ENCODE data around the gene MTG2.

The MTG2 gene, protein sequence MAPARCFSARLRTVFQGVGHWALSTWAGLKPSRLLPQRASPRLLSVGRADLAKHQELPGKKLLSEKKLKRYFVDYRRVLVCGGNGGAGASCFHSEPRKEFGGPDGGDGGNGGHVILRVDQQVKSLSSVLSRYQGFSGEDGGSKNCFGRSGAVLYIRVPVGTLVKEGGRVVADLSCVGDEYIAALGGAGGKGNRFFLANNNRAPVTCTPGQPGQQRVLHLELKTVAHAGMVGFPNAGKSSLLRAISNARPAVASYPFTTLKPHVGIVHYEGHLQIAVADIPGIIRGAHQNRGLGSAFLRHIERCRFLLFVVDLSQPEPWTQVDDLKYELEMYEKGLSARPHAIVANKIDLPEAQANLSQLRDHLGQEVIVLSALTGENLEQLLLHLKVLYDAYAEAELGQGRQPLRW

DNA sequence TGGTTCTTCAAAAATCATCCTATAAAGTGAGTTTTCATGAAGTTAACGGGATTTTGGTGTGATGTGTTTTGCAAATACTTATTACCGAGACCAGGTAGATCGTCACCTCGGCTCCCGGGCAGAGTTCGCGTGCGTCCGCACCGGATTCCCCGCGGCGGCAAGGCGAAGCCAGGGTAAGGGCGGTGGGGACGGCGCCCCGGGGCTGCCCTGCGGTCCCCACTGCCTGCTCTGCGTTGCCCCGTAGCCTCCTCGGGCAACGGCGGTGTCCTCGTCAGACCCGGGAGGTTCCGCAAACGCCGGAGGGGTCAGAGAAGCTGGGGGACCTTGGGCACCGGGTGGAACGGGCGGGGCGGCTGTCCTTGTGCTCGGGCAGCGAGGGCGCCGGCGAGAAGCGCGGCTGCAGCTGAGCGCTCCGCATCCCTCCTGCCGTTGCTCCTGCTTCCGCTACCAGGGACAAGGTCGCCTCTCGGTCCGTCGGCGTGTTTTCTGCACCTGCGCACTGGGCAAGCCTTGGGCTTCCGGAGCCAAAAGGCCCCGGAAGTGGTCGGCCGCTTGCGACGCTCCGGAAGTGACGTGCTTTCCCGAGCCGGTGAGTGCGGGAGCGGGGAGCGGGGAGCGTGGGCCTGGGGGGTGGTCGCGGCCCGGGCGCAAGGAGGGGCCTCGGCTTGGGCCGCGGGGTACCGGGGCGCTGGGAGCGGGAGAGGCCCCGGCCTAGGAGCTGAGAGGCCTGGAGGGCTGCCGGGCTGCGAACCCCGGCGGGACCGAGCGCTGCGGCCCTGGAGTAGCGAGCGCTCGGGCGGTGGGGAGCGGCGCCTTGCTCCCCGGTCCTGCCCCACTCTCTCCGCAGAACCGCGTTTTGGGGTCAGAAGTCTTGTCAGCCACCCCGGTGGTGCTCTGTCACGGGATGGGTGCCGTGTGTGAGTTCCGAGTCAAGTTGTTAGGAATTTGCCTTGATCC, at the start of gene MTG2:
Gene MTG2, plus strand, starts transcription at position 560 of the 957 bp plus-strand sequence. CDS start 10,393 bp downstream, outside the sequence.
- DNase-seq (ENCODE audit: low read depth in 4 of 4, low spot score in 1 of 4) = peak; percentile 84 to 92 (median 90)

DNA sequence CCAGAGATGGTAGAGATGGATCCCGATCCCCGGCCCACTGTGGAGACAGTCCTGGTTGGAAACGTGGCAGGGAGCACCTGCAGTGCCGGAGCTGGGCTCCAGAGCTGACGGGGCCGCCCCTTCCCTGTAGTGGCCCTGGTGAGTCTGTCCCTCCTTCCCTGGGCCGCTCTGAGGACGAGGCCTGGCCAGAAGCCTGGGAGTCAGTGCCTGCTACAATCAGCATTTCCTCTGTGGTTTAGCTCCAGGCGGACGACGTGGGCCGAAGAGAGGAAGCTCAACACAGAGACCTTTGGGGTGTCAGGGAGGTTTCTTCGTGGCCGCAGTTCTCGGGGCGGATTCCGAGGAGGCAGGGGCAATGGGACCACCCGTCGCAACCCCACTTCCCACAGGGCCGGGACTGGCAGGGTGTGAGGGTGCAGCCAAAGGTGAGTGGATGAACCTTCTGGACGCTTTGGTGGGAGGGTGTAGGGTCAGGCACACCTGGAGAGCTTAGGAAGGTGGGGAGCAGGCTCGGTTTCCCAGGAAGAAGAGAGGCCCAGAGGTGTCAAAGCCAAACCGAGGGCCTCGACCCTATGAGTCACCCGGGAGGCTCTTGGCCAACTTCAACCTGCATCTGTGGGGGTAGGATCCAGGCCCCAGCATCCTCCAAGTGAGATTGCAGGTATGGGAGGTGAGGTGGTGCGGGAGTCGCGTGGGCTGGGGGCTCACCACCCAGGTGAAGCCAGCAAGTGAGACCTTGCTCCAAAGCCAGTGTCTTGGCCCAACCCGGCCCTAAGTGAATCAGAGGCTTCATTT, 49.6 kb upstream of the MTG2 start:
- DNase-seq (ENCODE audit: low read depth in 4 of 4, low spot score in 1 of 4) = no peak

DNA sequence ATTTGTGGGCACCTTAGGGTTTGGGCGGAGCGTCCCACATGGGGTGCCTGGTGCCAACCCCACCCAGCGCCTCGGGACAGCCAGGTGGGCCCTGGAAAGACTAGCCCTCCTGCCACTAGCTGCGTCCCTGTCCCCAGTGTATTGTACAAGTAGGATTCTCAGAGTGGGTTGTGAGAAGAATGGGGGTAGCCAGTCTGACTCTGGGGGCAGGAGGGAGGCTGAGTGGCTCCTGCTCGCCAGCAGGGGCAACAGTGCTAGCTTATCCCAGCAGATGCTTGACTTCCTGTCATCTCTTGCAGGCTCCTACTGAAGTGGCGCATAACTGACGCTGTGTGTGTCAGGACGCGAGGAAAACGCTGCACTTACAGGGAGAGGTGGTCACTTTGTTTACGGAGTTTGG, 49.0 kb upstream of the MTG2 start:
- no peak for DNase-seq (ENCODE audit: low read depth in 4 of 4, low spot score in 1 of 4)

DNA sequence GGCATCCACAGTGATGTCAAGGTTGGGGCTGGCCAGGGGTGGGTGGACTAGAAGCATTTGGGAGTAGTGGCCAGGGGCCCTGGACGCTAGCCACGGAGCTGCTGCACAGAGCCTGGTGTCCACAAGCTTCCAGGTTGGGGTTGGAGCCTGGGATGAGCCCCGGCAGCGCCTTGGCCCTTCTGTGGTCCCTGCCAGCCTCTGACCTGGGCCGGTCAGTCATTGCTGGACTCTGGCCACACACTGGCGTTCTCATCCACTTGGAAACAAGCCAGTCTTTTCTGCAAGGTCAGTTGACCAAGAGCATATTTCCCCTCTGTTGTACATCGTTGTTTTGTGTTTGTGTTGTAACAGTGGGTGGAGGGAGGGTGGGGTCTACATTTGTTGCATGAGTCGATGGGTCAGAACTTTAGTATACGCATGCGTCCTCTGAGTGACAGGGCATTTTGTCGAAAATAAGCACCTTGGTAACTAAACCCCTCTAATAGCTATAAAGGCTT, 48.0 kb upstream of the MTG2 start:
- no peak for DNase-seq (ENCODE audit: low read depth in 4 of 4, low spot score in 1 of 4)

DNA sequence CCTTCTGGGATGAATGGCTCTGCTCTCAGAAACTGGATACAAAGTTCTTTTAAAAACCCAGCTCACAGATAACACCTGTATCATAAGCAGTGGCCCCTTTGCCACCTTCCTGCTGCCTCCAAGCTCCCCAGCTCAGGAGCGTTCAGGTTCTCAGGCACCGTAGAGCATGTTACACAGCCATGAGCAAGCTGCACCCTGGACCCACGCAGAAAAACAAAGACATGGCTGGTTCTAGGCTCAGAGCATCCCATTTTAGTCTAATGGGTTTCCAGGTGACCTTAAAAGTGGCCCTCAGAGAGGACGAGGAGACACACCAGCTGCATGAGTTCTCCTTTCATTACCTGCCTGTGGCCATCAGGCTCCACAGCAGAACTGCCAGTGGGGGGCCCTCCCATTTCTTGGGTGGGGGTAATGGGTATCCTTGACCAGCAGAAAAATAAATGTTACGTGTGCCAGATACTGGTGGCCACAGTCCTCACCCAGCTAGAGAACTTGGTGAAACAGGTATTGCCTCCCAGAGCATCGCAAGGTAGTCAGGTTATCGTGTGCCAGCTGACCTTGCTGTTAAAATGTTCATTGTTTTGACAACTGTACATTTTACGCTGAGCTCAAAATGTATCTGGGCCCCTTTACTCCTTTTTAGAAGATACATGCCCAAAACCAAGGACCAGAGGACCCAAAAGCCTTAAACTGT, 47.1 kb upstream of the MTG2 start:
- no peak for DNase-seq (ENCODE audit: low read depth in 4 of 4, low spot score in 1 of 4)

DNA sequence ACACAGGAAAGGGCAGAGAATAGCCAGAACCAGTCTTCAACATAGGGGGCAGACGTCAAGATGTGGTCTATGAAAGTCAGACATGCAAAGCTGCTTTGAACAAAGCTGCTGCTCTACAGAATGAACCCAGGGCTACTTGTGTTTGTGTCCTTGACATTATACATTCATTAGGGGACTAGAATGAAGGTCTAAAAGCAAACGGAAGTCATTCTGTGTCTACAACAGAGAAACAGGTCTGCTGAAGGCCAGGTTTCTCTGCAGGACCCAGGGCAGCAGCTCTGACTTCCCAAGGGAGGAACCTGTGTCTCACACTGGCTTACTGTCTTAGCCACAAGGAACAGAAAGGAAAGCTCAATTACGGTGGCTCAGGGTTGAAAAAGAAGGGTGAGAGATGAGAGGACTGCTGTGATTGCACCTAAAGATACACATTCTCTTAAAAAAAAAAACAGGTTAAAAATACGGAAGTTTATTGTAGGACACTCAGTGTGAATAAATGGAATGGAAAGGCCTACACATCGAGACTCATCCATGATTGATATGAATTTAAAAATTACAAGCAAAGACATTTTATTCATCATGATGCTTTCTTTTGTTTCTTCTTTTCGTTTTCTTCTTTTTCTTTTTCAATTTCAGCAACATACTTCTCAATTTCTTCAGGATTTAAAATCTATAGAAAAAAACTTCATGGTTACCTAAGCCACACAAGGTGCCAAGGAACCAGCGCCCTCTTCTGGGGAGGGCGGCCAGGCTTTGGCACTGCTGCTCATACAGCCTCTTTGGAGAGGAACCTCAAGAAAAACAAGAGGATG, 46.3 kb upstream of the MTG2 start:
- peak in 1 of 4 experiments; percentile 42 for DNase-seq (ENCODE audit: low read depth in 4 of 4, low spot score in 1 of 4)

DNA sequence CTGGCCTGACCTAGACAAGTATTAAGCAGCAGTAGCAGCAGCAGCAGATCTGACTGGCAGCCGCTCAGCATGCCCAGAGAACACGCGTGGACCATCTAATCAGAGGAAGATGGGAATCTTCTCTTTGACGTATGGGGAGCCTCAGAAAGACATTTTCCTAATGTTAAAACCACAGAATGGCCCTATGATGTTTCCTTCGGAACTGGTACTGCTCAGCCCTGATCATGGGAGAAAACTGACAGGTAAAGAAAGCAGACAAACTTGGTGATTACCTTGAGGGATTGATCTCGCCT, 45.8 kb upstream of the MTG2 start:
- DNase-seq (ENCODE audit: low read depth in 4 of 4, low spot score in 1 of 4) = no peak

DNA sequence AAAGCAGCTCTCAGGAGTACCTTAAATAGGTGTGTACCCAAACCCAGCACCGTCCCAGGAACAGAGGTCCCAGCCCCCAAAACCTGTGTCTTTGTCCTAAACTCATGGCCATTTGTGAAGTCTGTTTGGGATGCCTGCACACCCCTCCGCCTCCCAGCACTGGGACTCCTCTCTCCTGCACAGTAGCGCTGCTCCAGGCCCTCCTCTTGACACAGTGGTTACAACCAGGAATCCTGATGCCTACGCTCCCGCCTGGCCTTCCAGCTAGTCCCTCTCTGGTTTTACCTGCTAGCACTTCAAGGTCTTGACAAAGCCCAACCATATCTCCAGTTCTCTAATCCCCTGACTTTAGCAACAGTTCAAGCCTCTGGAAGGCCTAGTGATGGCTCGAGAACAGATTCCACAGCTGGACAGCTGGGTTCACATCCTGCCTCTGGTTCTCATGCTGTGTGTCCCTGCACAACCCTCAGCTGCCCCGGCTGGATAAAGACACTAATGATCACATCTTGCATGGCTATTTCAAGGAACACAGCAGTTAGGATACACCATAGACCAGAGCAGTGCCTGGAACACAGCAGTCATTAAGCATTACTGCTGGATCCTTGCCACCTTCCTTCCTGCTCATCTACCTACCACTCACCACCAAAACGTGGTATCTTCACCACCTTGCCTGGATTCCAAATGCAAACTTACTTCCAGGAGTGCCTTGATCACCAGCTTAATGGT, 45.2 kb upstream of the MTG2 start:
- DNase-seq (ENCODE audit: low read depth in 4 of 4, low spot score in 1 of 4) = no peak

DNA sequence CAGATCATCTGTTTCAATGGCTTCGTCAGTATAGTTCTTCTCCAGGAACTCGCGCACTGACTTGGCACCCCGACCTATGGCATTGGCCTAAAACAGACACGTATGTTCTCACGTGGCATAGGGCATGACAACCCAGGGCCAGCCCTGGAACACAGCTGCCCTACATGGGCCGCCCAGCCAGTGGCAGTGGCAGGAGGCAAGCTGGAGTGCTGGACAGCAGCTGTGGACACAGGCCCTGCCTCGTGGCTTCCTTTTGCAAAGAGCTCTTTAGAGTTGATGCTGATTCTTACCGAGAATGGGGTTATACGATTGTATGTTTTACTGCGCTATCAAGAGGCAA, 44.7 kb upstream of the MTG2 start:
- DNase-seq (ENCODE audit: low read depth in 4 of 4, low spot score in 1 of 4) = no peak

DNA sequence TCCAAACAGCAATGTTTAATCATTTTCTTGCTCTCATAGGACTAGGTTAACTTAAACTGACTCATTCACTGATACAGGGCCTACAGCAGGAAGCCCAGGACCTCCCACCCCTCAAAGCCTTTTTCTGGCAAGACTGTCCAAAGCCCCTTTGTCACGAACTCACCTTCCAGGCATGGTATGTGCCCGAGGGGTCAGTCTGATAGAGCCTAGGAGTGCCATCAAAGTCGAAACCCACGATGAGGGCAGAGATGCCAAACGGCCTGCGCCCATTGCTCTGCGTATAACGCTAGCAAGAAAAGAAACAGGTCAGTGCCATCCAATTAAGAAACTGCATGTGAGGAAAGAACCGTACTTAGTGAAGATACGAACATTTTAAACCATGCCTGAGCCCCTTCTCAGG, 43.9 kb upstream of the MTG2 start:
- no peak for DNase-seq (ENCODE audit: low read depth in 4 of 4, low spot score in 1 of 4)

DNA sequence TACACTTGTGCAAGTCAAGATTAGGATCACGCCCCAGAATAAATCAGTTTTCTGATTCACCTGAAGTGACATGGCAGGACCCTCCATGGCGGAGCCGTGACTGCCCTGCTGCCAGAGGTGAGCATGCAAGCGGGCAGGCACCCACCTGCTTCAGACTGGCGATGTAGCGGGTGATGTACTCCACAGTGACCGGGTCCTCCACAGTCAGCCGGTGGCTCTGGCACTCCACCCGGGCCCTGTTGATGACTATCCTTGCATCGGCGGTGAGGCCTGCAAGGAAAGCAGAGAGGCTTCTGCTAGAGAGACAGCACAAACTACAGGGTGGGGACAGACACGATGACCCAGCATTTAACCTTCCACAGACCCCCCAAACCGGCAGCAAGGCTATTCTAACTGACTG, 43.2 kb upstream of the MTG2 start:
- DNase-seq (ENCODE audit: low read depth in 4 of 4, low spot score in 1 of 4) = no peak

DNA sequence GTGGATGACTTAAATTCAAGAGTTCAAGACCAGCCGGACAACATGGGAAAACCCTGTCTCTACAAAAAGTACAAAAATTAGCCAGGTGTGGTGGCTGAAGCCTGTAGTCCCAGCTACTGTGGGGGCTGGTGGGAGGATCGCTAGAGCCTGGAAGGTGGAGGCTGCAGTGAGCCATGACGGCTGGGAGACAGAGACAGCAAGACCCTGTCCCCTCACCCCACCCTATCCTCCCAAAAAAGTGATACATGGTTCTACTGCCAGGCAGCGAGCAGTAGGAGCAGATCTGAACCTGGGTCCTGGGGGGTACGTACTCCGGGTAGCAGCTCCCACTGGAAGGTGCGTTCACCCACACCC, 41.8 kb upstream of the MTG2 start:
- DNase-seq (ENCODE audit: low read depth in 4 of 4, low spot score in 1 of 4) = no peak

DNA sequence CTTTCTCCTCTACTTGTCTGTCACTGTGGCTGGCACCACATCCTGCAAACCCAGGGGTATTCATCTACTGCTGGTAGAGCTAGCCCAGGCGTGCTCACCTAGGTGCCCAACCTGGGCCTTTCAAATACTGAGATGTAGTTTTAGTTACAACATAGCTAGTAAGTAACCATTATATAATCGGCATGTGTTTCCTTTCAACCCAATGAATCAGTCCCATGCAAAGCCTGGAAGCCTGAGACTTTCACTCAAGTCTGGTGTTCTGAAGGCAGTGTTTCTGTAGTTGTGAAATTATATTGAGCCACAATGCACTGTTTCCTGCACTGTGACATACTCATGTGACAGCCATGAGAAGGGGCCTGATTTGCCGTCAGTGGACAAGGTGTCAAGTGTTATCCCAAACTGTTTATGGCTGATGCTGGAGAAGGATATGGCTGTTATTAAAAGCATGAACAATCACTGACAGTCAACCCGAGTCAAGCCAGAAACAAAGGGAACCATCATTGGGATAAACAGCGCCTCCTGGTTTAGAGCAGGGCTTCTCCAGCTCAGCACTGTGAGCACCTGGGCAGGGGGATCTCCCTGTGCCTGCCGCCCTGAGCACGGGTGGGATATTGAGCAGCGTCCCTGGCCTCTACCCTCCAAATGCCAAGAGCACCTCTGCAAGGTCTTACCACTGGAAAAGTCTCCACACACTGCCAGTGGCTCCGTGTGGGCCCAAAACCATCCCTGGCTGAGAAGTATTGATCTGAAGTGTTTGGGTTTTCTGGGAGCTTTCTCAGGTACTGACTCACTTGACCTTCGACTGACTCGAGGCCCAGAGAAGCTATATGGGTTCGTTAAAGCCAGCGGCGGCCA, 41.2 kb upstream of the MTG2 start:
- no peak for DNase-seq (ENCODE audit: low read depth in 4 of 4, low spot score in 1 of 4)

DNA sequence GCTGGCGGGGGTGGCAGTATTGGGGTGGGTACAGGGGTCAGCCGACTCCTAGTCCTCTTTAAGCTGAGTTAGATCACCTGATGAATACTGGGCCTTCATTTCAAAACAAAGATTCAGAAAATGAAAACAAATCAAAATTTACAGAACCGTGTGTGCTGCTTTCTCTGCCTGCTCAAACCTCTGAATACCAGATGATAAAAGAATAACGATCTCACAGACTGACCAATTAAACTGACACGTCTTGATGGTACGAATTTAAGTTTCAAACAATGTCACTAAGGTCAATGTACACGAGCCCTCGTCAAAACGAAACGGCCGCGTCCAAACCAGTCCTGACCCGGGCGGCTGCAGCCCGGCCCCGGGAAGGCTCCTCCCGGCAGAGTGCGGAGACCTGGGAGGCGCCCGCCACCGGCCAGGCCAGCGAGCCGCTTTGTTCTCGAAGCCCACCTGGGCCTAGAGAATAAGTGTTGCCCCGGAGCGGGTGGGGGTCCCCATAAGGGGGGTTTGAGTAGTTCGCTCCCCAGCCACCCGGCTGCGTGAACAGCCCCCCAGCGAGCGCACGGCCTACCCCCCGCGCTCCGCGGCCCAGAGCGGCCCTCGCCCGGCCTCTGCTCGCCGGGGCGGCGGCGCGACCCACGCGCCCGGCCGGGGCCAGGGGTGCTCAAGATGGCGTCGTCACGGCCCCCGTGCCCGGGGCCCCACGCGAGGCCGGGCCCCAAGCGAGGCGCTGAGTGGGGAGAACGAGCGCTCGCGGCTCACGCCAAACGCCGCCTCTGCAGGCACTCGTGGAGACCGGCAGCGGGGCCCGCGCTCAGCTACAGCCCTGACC, 40.4 kb upstream of the MTG2 start:
- no peak for DNase-seq (ENCODE audit: low read depth in 4 of 4, low spot score in 1 of 4)

DNA sequence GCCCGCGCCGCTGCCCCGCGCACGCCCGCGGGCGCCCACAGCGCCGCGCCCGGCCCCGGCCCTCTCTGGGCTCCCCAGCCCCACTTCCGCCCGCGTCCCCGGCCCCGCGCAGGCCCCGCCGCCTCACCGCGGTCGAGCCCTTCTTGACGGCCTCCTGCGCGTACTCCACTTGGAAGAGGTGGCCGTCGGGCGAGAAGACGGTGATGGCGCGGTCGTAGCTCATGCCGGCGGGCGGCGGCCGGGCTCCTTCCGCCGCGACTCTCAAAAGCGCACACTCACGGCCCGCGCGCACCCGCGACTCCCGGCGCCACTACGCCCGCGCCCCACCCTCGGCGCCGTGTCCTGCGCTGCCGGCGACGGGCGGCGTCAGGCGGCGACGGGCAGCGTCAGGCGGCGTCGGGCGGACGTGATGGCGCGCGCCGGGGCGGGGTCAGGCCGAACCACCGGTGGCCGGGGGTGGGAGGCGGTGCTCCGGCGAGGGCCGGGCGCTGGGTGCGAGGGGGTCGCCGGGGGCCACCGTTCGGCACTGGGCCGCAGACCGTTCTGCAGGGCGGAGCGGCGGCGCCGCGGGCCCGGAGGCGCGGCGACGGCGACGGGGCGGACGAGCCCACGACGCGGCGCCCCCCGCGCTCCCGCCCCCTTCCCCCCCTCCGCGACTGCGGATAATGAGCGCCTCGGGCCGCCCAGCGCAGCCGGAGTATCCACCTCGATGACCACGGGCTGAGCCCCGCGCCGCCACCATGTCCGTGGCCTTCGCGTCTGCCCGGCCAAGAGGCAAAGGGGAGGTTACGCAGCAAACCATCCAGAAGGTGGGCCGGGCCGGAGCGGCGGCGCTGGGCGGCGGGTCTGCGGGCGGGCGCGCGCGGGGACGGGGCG, 39.5 kb upstream of the MTG2 start, which contains the start of the genes PSMA7 and SS18L1:
Gene PSMA7, minus strand, starts transcription at position 314 of the 876 bp plus-strand sequence. Its CDS starts 91 bp downstream, at position 223.
Gene SS18L1, plus strand, starts transcription at position 689 of the 876 bp plus-strand sequence. Its CDS starts 52 bp downstream, at position 741.
- peak; percentile 69 to 78 (median 70) for DNase-seq (ENCODE audit: low read depth in 4 of 4, low spot score in 1 of 4)
